GM12878 (cell line): Measurements from ENCODE around the gene DLG1. TPM values are rescaled to one million over a fixed set of nuclear protein-coding genes. Genes with fewer than 3 reads are reported as not detected.

Experiments
- ATAC-seq: fragments of 200-7000 bp; cut with Tn5 transposase; 3 replicates; pipeline ENCODE4 v1.9.1; 2020; ENCODE audit warnings: mild to moderate bottlenecking, moderate library complexity
- BruUV-seq: library from RNA; stranded (reverse); fragments of 400-500 nt; replicated peaks from 2 replicates; lab custom pipeline; 2021; lab: Mats Ljungman, UMichigan
- CTCF ChIA-PET: fragments of 300-600 bp; sonication (Branson Sonifier 250); formaldehyde crosslinking; extraction: SDS; loops from one replicate; lab custom pipeline; 2021; ENCODE audit warnings: inconsistent platforms; lab: Yijun Ruan, JAX
- POLR2A ChIA-PET: fragments of 350-600 bp; formaldehyde crosslinking; extraction: SDS; loops from one replicate; lab custom pipeline; 2021; ENCODE audit warnings: inconsistent platforms; lab: Charles Lee
- RAD21 ChIA-PET: fragments of 300-600 bp; sonication (Branson Sonifier 250); formaldehyde crosslinking; loops from one replicate; lab custom pipeline; 2023; ENCODE audit warnings: antibody characterized with exemption; ENCODE audit not compliant: unreplicated experiment; lab: Charles Lee
- SMC1A ChIA-PET: fragments of 300-600 bp; sonication (Branson Sonifier 250); formaldehyde crosslinking; loops from one replicate; lab custom pipeline; 2023; ENCODE audit not compliant: unreplicated experiment, uncharacterized antibody; lab: Charles Lee
- DNase-seq: peaks from one replicate; pipeline ENCODE4 v3.0.0-alpha.2; 2011; ENCODE audit warnings: low read depth, low spot score
- FAIRE-seq: peaks from 3 replicates; lab custom pipeline; 2011; peaks lifted over from hg19 to GRCh38; lab: Jason Lieb, UNC
- H2AFZ ChIP-seq: 2 replicates; pipeline ENCODE4 v1.6.0; 2011; ENCODE audit warnings: low read depth, low read length, control low read depth; ENCODE audit not compliant: control insufficient read depth
- H3K27ac ChIP-seq: 2 replicates; pipeline ENCODE4 v1.5.1; 2011; ENCODE audit warnings: control low read depth; ENCODE audit not compliant: control insufficient read depth, insufficient read depth
- H3K27me3 ChIP-seq, 2 experiments: replicated peaks in 1 of 2; 2 replicates each; pipeline versions ENCODE4 v1.6.0 to v1.6.1; 2011; ENCODE audit warnings: low read length in 1 of 2; ENCODE audit not compliant: control insufficient read depth in 2 of 2, insufficient read depth in 2 of 2
- H3K36me3 ChIP-seq, 2 experiments: 2 replicates each; pipeline ENCODE4 v1.5.1; 2011; ENCODE audit warnings: low read length in 1 of 2; ENCODE audit not compliant: control insufficient read depth in 2 of 2, insufficient read depth in 2 of 2
- H3K4me1 ChIP-seq: 2 replicates; pipeline ENCODE4 v1.6.1; 2011; ENCODE audit warnings: mild to moderate bottlenecking, low read length, moderate library complexity, mixed read lengths; ENCODE audit not compliant: control insufficient read depth, insufficient read depth
- H3K4me2 ChIP-seq: 2 replicates; pipeline ENCODE4 v1.6.0; 2011; ENCODE audit warnings: control low read depth; ENCODE audit not compliant: control insufficient read depth, insufficient read depth
- H3K4me3 ChIP-seq: fragments of 200-600 bp; sonication (generic); 2 replicates; pipeline ENCODE4 v1.5.1; 2016
- H3K79me2 ChIP-seq: 2 replicates; pipeline ENCODE4 v1.6.0; 2011; ENCODE audit warnings: low read length; ENCODE audit not compliant: control insufficient read depth, insufficient read depth
- H3K9ac ChIP-seq: 2 replicates; pipeline ENCODE4 v1.8.0; 2011; ENCODE audit warnings: low read length, control low read depth, mixed read lengths; ENCODE audit not compliant: control insufficient read depth, insufficient read depth
- H3K9me3 ChIP-seq: replicated peaks from 3 replicates; pipeline ENCODE4 v1.5.1; 2011; ENCODE audit warnings: mild to moderate bottlenecking, low read length; ENCODE audit not compliant: control insufficient read depth, insufficient read depth
- H4K20me1 ChIP-seq: 2 replicates; pipeline ENCODE4 v1.6.0; 2011; ENCODE audit not compliant: control insufficient read depth, insufficient read depth
- ATF7 ChIP-seq: fragments of 450-650 bp; IDR thresholded peaks from 2 replicates; pipeline ENCODE4 v1.6.1; 2016; ENCODE audit warnings: low read depth, mild to moderate bottlenecking
- CBFB ChIP-seq: IDR thresholded peaks from 2 replicates; pipeline ENCODE4 v1.6.1; 2016; ENCODE audit warnings: antibody characterized with exemption, low read depth
- CHD1 ChIP-seq: IDR thresholded peaks from 2 replicates; pipeline ENCODE4 v1.6.1; 2012; ENCODE audit warnings: low read depth, low read length, improper control_type of control experiment
- CREM ChIP-seq: IDR thresholded peaks from 2 replicates; pipeline ENCODE4 v1.6.1; 2014; ENCODE audit warnings: antibody characterized with exemption, low read depth
- E4F1 ChIP-seq: fragments of 450-650 bp; IDR thresholded peaks from 2 replicates; pipeline ENCODE4 v1.6.1; 2018; ENCODE audit warnings: borderline replicate concordance, mild to moderate bottlenecking; ENCODE audit not compliant: partially characterized antibody
- ELK1 ChIP-seq: IDR thresholded peaks from 2 replicates; pipeline ENCODE4 v1.6.1; 2012; ENCODE audit warnings: low read depth, low read length, improper control_type of control experiment
- ESRRA ChIP-seq: IDR thresholded peaks from 2 replicates; pipeline ENCODE4 v1.6.1; 2012; ENCODE audit warnings: mild to moderate bottlenecking, low read length, improper control_type of control experiment
- JUND ChIP-seq: IDR thresholded peaks from 2 replicates; pipeline ENCODE4 v1.6.1; 2012; ENCODE audit warnings: low read depth, mild to moderate bottlenecking, low read length, improper control_type of control experiment, moderate library complexity
- KLF5 ChIP-seq: fragments of 450-650 bp; IDR thresholded peaks from 2 replicates; pipeline ENCODE4 v1.6.1; 2014; ENCODE audit warnings: mild to moderate bottlenecking; ENCODE audit not compliant: partially characterized antibody
- NKRF ChIP-seq: fragments of 450-650 bp; conservative IDR thresholded peaks from 2 replicates; pipeline ENCODE4 v1.6.1; 2017; ENCODE audit warnings: mild to moderate bottlenecking, moderate library complexity
- SMC3 ChIP-seq: IDR thresholded peaks from 2 replicates; pipeline ENCODE4 v1.6.1; 2011; ENCODE audit warnings: low read length, improper control_type of control experiment, borderline replicate concordance
- SP1 ChIP-seq: IDR thresholded peaks from one replicate; pipeline ENCODE4 v1.6.1; 2011; ENCODE audit warnings: low read depth, low read length
- SREBF2 ChIP-seq: IDR thresholded peaks from 2 replicates; pipeline ENCODE4 v1.6.1; 2012; ENCODE audit warnings: mild to moderate bottlenecking, low read length
- WGBS: methylation state at CpG from one replicate; pipeline ENCODE4 v1.1.6; 2016; ENCODE audit warnings: low lambda C conversion rate; ENCODE audit not compliant: insufficient replicate concordance, insufficient coverage; ENCODE audit errors: missing lambda C conversion rate; 5-methylcytosine and 5-hydroxymethylcytosine counted together
- in situ Hi-C: fragments of 300-500 bp; cut with MboI; formaldehyde crosslinking; loops from 9 replicates; pipeline ENCODE4 v1.14.3; 2018; ENCODE audit warnings: mixed read lengths
- intact Hi-C: fragments of 100-400 bp; cut with micrococcal nuclease; formaldehyde crosslinking; loops from one replicate; pipeline ENCODE4 v1.14.2; 2022; ENCODE audit not compliant: unreplicated experiment
- polyA plus RNA-seq, 11 experiments: library from polyadenylated mRNA; depleted of rRNA in 4 of 11; unstranded in 6 of 11; stranded (reverse) in 5 of 11; fragments of >200 nt; fragmentation: Nextera tagmentation in 4 of 11; fragmentation: Illumina TruSeq in 1 of 11; extraction: Ambion mirVana in 4 of 11; extraction: Trizol in 1 of 11; gene quantifications; 1 replicate in 1 of 11; 2 replicates in 10 of 11; pipeline versions ENCODE4 v1.2.1 to v1.2.3, GENCODE V29; 2011 to 2016; ENCODE audit warnings: inconsistent platforms in 2 of 11, missing spikeins in 2 of 11, low read depth in 1 of 11
- total RNA-seq, 4 experiments: library from RNA; depleted of rRNA in 3 of 4; stranded (reverse); fragments of >200 nt in 3 of 4; fragmentation: Illumina TruSeq in 1 of 4; extraction: Trizol in 1 of 4; gene quantifications; 2 replicates each; pipeline versions ENCODE4 v1.2.1 to v1.2.3, GENCODE V29; 2013 to 2021

The DLG1 gene
- total and polyA plus RNA-seq, 10 of the 15 experiments (the other 5 are each of a cell fraction or from before 2014, with no cell fraction given): 9.2 to 63.1 (median 40.1) TPM

GRCh38 chr3:197183582-197183981 lies 114.8 kb downstream of the DLG1 start:
- no peak for DNase-seq
- TF ChIP-seq ATF7 (no peak), ELK1 (no peak), SREBF2 (no peak), JUND (no peak), ESRRA (no peak), CHD1 (no peak), NKRF (no peak), KLF5 (no peak), E4F1 (no peak), CBFB (no peak), CREM (no peak), SP1 (no peak), SMC3 (no peak)
- no peak for FAIRE-seq
- ChIA-PET POLR2A (no interaction called here), CTCF (interaction anchor here (0.8 to 3.3 kb wide), 9 partner anchors 9 to 346 kb away, joined by 3 to 23 read pairs (median 4); partner anchors contain the start of gene MELTF), SMC1A (interaction anchor here (0.7 to 3.3 kb wide), 9 partner anchors 39 to 318 kb away, joined by 3 to 12 read pairs (median 3); no protein-coding TSS in a partner anchor), RAD21 (interaction anchor here (0.6 to 0.9 kb wide), 3 partner anchors 86 to 161 kb away, joined by 3 to 4 read pairs (median 3); no protein-coding TSS in a partner anchor)
- H3K27ac ChIP-seq: no peak overlapping the region
- in situ Hi-C loops: no loop called here
- H3K4me1 ChIP-seq: peaks cover 5% of the 10 kb centered on the region; the same call in 1 of the 2 replicates
- no peaks in the 10 kb centered on the region for H3K9me3 ChIP-seq
- no peak overlapping the region for H3K9ac ChIP-seq
- no peaks in the 10 kb centered on the region for H4K20me1 ChIP-seq
- BruUV-seq: no TSS peak
- H3K27me3 ChIP-seq: no peaks in the 10 kb centered on the region
- H3K4me2 ChIP-seq: no peak overlapping the region
- no peak for ATAC-seq
- WGBS: 63% methylated on average over 9 of the region's 9 CpGs
- peaks cover 7% of the 10 kb centered on the region for H3K79me2 ChIP-seq
- no peaks in the 10 kb centered on the region for H3K36me3 ChIP-seq
- no peak overlapping the region for H2AFZ ChIP-seq
- intact Hi-C loops: no loop called here
- no peak overlapping the region for H3K4me3 ChIP-seq
